ENCODE results near the gene GLI2. TPM values are rescaled to one million over a fixed set of nuclear protein-coding genes. Genes with fewer than 3 reads are reported as not detected.

Gene GLI2
- total RNA-seq, 1 donor from 2014 or later, result 33.2 TPM

DNA sequence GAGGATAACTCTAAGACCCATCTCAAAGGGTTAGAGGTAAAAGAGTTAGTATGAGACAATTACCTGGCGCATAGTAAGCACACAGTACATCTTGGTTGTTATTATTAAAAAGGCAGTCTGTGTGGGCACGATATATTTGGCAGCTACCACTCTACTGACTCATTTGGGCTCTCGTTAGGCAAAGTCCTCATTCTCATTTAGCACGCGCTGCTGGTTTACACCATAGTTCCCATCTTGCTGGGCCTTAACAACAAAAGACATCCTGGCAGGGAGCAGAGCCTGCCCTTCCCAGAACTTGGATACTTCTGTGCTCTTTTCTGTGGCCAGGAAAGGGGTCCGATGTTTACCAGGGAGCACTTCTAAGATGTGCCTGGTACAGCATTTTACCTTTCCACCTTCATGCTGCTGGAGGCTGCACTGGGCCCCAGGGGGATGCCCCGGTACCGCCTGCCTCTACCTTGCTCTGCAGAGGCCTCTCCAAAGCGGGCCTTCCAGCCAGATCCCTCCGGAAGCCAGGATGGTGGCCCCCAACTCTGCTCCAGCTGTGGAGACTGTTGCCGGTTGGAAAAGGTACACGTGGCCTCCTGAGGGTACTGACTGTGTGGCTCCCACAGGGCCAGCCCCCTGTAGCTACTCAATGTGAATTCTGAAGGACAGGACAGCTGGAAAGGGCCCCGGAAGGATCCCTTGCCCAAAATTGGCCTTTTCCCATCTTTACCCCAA is 15.0 kb downstream of the GLI2 start:
- Mint-ChIP-seq H3K9me3 (ENCODE audit: unreplicated experiment) (no peaks in the 10 kb centered on the region), H3K4me1 (ENCODE audit: unreplicated experiment) (peaks cover 58% of the 10 kb centered on the region), H3K4me3 (ENCODE audit: unreplicated experiment) (no peak overlapping the region), H3K36me3 (ENCODE audit: unreplicated experiment) (peaks cover 2% of the 10 kb centered on the region), H3K27me3 (ENCODE audit: unreplicated experiment) (no peaks in the 10 kb centered on the region), H3K27ac (ENCODE audit: unreplicated experiment) (peak overlapping the region; percentile 71)
- DNase-seq (ENCODE audit: extremely low spot score, unreplicated experiment), result peak; percentile 77
- TF ChIP-seq, protein P1, sequence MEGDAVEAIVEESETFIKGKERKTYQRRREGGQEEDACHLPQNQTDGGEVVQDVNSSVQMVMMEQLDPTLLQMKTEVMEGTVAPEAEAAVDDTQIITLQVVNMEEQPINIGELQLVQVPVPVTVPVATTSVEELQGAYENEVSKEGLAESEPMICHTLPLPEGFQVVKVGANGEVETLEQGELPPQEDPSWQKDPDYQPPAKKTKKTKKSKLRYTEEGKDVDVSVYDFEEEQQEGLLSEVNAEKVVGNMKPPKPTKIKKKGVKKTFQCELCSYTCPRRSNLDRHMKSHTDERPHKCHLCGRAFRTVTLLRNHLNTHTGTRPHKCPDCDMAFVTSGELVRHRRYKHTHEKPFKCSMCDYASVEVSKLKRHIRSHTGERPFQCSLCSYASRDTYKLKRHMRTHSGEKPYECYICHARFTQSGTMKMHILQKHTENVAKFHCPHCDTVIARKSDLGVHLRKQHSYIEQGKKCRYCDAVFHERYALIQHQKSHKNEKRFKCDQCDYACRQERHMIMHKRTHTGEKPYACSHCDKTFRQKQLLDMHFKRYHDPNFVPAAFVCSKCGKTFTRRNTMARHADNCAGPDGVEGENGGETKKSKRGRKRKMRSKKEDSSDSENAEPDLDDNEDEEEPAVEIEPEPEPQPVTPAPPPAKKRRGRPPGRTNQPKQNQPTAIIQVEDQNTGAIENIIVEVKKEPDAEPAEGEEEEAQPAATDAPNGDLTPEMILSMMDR (IDR thresholded peaks at IDR 0.05), result no peak

DNA sequence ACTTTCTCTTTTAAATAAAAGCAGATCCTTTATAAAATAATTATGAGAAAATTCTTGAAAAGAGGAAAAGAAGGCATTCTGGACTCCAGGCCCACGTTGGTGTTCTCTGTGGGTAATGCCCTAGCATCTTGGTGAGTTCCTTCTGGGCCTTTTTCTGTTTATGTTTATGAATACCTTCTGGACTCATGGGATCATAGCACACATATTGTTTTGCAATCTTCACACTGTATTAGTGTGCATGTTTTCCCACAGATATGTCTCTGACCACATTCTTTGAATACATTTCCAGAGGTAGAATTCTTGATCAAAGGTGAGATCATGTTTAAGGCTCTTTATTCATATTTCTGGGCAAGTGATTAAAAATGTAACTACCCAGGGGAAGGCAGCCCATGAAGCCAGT is 15.9 kb downstream of the GLI2 start:
- no peak for DNase-seq (ENCODE audit: extremely low spot score, unreplicated experiment)
- Mint-ChIP-seq H3K27me3 (ENCODE audit: unreplicated experiment) (no peaks in the 10 kb centered on the region), H3K36me3 (ENCODE audit: unreplicated experiment) (peaks cover 2% of the 10 kb centered on the region), H3K4me3 (ENCODE audit: unreplicated experiment) (no peak overlapping the region), H3K27ac (ENCODE audit: unreplicated experiment) (peak overlapping the region; percentile 71), H3K4me1 (ENCODE audit: unreplicated experiment) (peaks cover 64% of the 10 kb centered on the region), H3K9me3 (ENCODE audit: unreplicated experiment) (peaks cover 3% of the 10 kb centered on the region)
- TF ChIP-seq, protein P1 (IDR thresholded peaks at IDR 0.05), result no peak

DNA sequence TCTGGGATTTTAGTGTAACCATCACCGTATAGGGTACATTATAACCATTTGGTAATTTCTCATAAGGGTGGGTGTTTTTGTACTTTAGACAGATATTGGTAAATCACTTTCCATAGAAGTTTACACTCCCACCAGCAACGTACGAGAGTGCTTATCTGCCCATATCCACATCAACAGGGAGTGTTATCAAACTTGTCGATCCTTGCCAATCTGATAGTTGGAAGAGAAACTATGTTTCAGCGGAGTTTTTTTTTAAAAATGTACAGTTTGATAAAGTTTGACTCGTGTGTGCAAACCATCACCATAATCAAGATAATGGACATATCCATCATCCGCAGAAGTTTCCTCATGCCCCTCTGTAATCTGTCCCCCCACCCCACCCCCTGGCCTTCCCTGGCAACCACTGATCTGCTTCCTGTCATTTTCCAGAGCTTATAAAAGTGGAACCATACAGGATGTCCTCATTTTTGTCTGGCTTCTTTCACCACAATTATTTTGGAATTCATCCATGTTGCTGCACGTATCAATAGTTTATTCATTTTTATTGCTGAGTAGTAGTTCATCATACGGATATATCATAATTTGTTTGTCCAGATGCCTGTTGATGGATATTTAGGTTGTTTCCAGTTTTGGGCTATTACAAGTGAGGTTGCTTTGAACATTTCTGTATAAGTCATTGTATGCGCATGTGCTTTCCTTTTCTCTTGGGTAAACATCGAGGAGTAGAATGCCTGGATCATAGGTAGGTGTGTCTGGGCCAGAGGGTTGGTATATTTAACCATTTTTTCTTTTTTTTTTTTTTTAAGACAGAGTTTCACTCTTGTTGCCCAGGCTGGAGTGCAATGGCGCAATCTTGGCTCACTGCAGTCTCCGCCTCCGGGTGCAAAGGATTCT is 18.6 kb downstream of the GLI2 start:
- Mint-ChIP-seq H3K4me1 (ENCODE audit: unreplicated experiment) (peaks cover 67% of the 10 kb centered on the region), H3K4me3 (ENCODE audit: unreplicated experiment) (no peak overlapping the region), H3K27ac (ENCODE audit: unreplicated experiment) (peak overlapping the region; percentile 44), H3K9me3 (ENCODE audit: unreplicated experiment) (peaks cover 9% of the 10 kb centered on the region), H3K27me3 (ENCODE audit: unreplicated experiment) (no peaks in the 10 kb centered on the region), H3K36me3 (ENCODE audit: unreplicated experiment) (peaks cover 2% of the 10 kb centered on the region)
- TF ChIP-seq, protein P1 (IDR thresholded peaks at IDR 0.05), result no peak
- DNase-seq (ENCODE audit: extremely low spot score, unreplicated experiment), result no peak

DNA sequence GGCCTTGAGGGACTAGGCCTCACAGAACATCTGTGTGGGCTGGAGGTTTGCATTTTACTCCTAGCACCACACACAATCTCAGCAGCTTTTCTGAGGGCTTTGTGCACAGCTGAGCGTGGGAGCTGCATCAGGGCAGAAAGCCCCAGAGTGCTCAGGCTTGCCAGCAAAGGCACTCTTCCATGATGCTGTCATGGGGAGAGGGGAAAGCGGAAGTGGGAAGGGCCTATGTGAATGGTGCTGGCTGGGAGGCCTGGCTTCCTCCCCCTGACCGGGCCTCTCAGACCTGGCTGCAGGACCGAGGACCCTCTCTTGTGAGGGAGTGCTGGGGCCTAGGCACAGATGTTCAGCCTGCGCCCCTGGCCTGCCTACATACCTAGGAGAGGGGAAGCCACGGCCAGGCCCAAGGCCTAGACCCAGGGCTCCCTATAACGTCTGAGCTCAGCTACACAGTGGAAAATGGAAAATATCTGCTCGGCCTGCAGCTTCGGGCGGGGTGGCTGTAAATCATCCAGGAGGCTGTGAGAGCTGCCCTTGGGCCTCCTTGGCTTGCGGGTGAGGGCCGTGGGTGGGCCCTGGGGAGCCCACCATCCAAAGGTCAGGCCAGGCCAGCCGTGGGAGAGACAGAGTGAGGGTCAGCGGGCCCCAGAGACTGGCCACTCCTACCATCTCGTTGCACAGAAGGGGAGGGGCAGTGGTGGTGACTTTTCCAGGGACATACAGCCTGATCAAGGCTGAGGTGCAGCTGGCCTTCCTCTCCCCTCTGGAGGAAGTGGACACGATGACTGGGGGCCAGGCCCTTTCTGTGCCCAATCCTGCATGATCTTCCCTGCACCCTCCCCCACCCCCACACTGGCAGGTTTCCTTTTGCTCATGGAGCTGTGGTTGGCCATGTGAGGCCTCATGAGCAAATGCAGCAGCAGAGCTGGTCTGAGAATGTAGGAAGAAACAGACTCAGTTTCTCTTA is 22.8 kb downstream of the GLI2 start:
- Mint-ChIP-seq H3K27ac (ENCODE audit: unreplicated experiment) (peak overlapping the region; percentile 91), H3K4me3 (ENCODE audit: unreplicated experiment) (peak overlapping the region; percentile 5), H3K4me1 (ENCODE audit: unreplicated experiment) (peaks cover 76% of the 10 kb centered on the region), H3K27me3 (ENCODE audit: unreplicated experiment) (no peaks in the 10 kb centered on the region), H3K9me3 (ENCODE audit: unreplicated experiment) (peaks cover 9% of the 10 kb centered on the region), H3K36me3 (ENCODE audit: unreplicated experiment) (peaks cover 2% of the 10 kb centered on the region)
- DNase-seq (ENCODE audit: extremely low spot score, unreplicated experiment), result no peak
- TF ChIP-seq, protein P1 (IDR thresholded peaks at IDR 0.05), result no peak

Measured in osteocyte (in vitro differentiated cells).